Measurements from ENCODE around the gene ARRB1. TPM values are rescaled to one million over a fixed set of nuclear protein-coding genes. Genes with fewer than 3 reads are reported as not detected.

The ARRB1 gene
- total and polyA plus RNA-seq, 2 donors from 2014 or later = 17.6 to 53.8 TPM

DNA sequence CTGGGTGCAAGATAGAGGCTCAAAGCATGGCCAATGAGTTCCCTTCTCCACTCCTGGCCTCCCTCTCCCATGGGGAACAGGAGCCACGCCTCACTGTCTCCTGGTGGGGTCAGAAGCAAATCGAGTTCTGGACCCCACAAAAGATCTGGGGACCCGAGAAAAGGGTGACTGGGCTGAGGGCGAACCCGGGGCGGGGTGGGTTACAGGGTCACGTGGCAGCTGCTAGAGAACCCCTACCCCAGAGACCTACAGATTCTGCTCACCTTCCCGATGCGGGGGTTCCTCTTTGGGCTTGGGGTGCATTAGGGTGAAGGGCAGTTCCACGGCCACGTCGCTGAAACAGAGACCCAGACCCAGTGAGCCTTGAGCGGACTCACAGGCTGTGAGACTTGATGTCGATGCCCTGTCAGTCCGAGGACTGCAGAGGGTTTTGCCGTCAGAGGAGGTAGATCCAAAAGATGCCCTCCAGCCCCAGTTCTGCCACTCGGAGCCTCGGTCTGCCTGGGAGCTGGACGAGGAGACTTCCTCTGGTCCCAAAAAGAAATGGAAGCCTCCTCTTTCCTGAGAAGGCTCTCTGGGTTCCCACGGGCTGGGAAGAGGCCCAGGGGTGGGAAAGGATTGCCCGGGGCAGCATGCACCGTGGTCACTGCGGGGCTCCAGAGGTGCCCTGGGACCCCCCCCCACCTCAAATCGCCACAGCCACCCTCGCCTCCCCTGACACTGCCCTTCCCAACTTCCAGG, 82.7 kb downstream of the ARRB1 start:
- intact Hi-C loops (cut with DNase I) = no loop called here
- Histone ChIP-seq H3K9me3 (ENCODE audit: control insufficient read depth in 2 of 3, insufficient read depth in 1 of 3, low read length in 3 of 3) (no peaks in the 10 kb centered on the region), H3K27me3 (ENCODE audit: control insufficient read depth, insufficient read depth, low read length) (no peaks in the 10 kb centered on the region), H3K27ac (ENCODE audit: low read depth in 2 of 2, low read length in 2 of 2) (no peak overlapping the region), H3K4me3 (ENCODE audit: low read length in 3 of 3) (no peak overlapping the region), H3K4me1 (ENCODE audit: control insufficient read depth in 2 of 3, insufficient read depth in 2 of 3, low read depth in 1 of 3, low read length in 3 of 3) (no peaks in the 10 kb centered on the region), H3K9ac (ENCODE audit: low read length in 3 of 3) (no peak overlapping the region), H3K36me3 (ENCODE audit: control insufficient read depth in 2 of 3, insufficient read depth in 3 of 3, low read length in 3 of 3) (peaks cover 0 to 2% (median under 1%) of the 10 kb centered on the region in 3 donors)
- FAIRE-seq (no peak), DNase-seq (peak in 2 of 5 donors; percentile 34 to 57)
- TF ChIP-seq, protein P1, sequence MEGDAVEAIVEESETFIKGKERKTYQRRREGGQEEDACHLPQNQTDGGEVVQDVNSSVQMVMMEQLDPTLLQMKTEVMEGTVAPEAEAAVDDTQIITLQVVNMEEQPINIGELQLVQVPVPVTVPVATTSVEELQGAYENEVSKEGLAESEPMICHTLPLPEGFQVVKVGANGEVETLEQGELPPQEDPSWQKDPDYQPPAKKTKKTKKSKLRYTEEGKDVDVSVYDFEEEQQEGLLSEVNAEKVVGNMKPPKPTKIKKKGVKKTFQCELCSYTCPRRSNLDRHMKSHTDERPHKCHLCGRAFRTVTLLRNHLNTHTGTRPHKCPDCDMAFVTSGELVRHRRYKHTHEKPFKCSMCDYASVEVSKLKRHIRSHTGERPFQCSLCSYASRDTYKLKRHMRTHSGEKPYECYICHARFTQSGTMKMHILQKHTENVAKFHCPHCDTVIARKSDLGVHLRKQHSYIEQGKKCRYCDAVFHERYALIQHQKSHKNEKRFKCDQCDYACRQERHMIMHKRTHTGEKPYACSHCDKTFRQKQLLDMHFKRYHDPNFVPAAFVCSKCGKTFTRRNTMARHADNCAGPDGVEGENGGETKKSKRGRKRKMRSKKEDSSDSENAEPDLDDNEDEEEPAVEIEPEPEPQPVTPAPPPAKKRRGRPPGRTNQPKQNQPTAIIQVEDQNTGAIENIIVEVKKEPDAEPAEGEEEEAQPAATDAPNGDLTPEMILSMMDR (IDR thresholded peaks at IDR 0.05; ENCODE audit: borderline replicate concordance, extremely low read depth, insufficient read depth) = no peak

DNA sequence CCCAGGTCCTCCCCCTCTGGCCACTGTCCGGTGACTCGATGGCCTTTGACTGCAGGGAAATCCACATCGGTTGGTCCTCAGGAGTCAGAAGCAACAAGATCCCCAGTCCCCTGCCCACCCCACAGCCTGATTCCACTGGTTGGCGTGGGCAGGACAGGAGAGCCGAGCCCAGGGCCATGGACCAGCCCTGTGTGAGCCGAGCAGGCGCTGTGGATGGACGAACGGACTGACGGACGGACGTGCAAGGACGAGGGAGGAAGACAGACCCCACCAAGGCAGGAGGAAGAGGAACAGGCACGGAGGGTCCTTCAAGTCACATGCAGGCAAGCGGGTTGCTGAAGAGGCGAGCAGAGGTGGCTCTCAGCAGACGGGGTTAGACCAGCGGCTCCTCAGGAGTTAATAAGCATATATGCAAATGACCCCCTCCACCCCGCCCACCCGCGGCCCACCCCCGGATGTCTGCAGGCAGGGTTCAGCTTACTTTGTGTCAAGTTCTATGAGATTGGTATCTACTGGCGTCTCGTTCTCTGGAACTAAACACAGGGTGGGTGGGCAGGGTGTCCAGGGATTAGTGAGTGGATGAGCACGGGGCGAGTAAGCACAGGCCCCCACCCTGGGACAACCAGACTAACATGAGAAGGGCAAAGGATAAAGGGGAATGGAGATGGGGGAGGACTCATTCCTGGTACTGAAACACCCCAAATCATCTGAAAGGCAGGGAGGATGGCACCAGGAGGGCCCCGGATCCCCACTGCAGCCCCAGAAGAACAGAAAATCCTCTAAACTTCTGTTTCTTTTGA, 84.1 kb downstream of the ARRB1 start:
- Histone ChIP-seq H3K4me3 (ENCODE audit: low read length in 3 of 3) (no peak overlapping the region), H3K36me3 (ENCODE audit: control insufficient read depth in 2 of 3, insufficient read depth in 3 of 3, low read length in 3 of 3) (peaks cover 0 to 2% (median 0%) of the 10 kb centered on the region in 3 donors), H3K4me1 (ENCODE audit: control insufficient read depth in 2 of 3, insufficient read depth in 2 of 3, low read depth in 1 of 3, low read length in 3 of 3) (peaks cover 0 to under 1% (median 0%) of the 10 kb centered on the region in 3 donors), H3K9me3 (ENCODE audit: control insufficient read depth in 2 of 3, insufficient read depth in 1 of 3, low read length in 3 of 3) (no peaks in the 10 kb centered on the region), H3K27ac (ENCODE audit: low read depth in 2 of 2, low read length in 2 of 2) (no peak overlapping the region), H3K9ac (ENCODE audit: low read length in 3 of 3) (no peak overlapping the region), H3K27me3 (ENCODE audit: control insufficient read depth, insufficient read depth, low read length) (no peaks in the 10 kb centered on the region)
- no peak for FAIRE-seq
- DNase-seq = peak in 2 of 5 donors; percentile 24 to 65
- intact Hi-C loops (cut with DNase I) = no loop called here
- TF ChIP-seq, protein P1 (IDR thresholded peaks at IDR 0.05; ENCODE audit: borderline replicate concordance, extremely low read depth, insufficient read depth) = no peak

DNA sequence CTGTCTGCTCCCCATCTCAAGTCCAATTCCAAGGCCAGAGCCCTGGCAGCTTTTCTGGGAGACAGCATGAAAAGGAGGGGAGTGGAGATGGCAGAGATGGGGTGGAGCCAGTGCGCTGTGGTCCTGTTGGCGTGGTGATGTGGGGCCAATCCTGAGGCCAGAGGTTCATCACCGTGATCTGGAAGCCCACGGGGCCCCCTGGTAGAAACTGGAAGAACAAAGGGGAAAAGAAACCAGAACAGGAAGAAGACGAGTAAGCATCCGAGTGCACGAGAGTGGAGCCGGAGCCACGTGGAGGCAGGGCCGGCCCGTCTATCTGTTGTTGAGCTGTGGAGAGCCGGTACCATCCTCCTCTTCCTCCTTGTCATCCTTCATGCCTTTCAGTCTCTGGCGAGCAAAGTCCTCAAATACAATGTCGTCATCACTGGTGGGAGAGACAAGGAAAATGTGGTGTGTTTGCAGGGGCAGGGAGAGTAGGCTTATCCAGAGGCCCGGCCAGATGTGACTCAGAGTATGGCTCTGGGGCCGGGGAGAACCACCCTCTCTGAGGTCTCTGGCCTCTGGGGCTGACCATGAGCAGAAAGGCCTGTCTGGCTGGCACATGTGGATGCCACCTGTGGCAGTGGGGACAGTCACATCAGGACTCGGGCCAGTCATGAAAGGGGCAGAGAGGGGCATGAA, 85.5 kb downstream of the ARRB1 start:
- Histone ChIP-seq H3K9me3 (ENCODE audit: control insufficient read depth in 2 of 3, insufficient read depth in 1 of 3, low read length in 3 of 3) (no peaks in the 10 kb centered on the region), H3K36me3 (ENCODE audit: control insufficient read depth in 2 of 3, insufficient read depth in 3 of 3, low read length in 3 of 3) (no peaks in the 10 kb centered on the region), H3K27ac (ENCODE audit: low read depth in 2 of 2, low read length in 2 of 2) (no peak overlapping the region), H3K27me3 (ENCODE audit: control insufficient read depth, insufficient read depth, low read length) (no peaks in the 10 kb centered on the region), H3K4me1 (ENCODE audit: control insufficient read depth in 2 of 3, insufficient read depth in 2 of 3, low read depth in 1 of 3, low read length in 3 of 3) (peaks cover 0 to 2% (median 0%) of the 10 kb centered on the region in 3 donors), H3K9ac (ENCODE audit: low read length in 3 of 3) (no peak overlapping the region), H3K4me3 (ENCODE audit: low read length in 3 of 3) (no peak overlapping the region)
- TF ChIP-seq, protein P1 (IDR thresholded peaks at IDR 0.05; ENCODE audit: borderline replicate concordance, extremely low read depth, insufficient read depth) = no peak
- intact Hi-C loops (cut with DNase I) = no loop called here
- DNase-seq (peak in 2 of 5 donors; percentile 19 to 58), FAIRE-seq (no peak)
